ENCODE measurements around the gene AURKB. TPM values are rescaled to one million over a fixed set of nuclear protein-coding genes. Genes with fewer than 3 reads are reported as not detected.

AURKB gene
- total and polyA plus RNA-seq, 2 of the 13 experiments (the other 11 are each of a cell fraction or from before 2014, with no cell fraction given): 29.5 to 75.3 TPM

DNA sequence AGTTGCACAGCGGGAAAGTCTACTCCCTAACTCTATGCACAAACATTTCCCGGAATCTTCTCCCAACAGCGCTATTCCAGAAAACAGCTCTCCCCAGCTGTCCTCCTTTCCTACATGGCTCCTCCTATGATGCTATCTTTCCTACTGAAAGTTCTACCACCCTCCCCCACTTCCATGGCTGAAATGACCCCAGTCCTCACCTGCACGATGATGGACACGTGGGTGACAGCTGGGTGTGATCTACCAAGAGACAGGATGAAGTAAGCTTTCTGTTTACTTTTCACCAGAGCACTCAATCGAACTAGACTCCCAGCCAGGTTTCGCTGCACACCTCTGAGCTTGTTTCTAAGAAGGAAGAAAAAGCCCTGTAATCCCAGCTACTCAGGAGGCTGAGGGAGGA, 26.8 kb upstream of the AURKB start (continued):
- TF ChIP-seq, protein P1, sequence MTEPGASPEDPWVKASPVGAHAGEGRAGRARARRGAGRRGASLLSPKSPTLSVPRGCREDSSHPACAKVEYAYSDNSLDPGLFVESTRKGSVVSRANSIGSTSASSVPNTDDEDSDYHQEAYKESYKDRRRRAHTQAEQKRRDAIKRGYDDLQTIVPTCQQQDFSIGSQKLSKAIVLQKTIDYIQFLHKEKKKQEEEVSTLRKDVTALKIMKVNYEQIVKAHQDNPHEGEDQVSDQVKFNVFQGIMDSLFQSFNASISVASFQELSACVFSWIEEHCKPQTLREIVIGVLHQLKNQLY (CRISPR knock-in tag; IDR thresholded peaks at IDR 0.05): peak; percentile 62; the same call in 1 of the 2 replicates
- TF ChIP-seq SMAD9 (CRISPR knock-in tag; IDR thresholded peaks at IDR 0.05): no peak
- TF ChIP-seq, protein P2, sequence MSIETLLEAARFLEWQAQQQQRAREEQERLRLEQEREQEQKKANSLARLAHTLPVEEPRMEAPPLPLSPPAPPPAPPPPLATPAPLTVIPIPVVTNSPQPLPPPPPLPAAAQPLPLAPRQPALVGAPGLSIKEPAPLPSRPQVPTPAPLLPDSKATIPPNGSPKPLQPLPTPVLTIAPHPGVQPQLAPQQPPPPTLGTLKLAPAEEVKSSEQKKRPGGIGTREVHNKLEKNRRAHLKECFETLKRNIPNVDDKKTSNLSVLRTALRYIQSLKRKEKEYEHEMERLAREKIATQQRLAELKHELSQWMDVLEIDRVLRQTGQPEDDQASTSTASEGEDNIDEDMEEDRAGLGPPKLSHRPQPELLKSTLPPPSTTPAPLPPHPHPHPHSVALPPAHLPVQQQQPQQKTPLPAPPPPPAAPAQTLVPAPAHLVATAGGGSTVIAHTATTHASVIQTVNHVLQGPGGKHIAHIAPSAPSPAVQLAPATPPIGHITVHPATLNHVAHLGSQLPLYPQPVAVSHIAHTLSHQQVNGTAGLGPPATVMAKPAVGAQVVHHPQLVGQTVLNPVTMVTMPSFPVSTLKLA (IDR thresholded peaks at IDR 0.05): 0 out of 2 replicates have a peak, but pooled peaks have one; percentile 17
- no peak for TF ChIP-seq ZSCAN29 (CRISPR knock-in tag; conservative IDR thresholded peaks at IDR 0.05)
- TF ChIP-seq ZFP1 (CRISPR knock-in tag; IDR thresholded peaks at IDR 0.05): no peak
- TF ChIP-seq ZNF550 (CRISPR knock-in tag; IDR thresholded peaks at IDR 0.05; ENCODE audit: borderline replicate concordance): no peak
- no peak for TF ChIP-seq ZNF678 (CRISPR knock-in tag; IDR thresholded peaks at IDR 0.05)
- no peak for TF ChIP-seq ZNF547 (CRISPR knock-in tag; IDR thresholded peaks at IDR 0.05)
- TF ChIP-seq RFX3 (CRISPR knock-in tag; IDR thresholded peaks at IDR 0.05): no peak
- TF ChIP-seq ZSCAN22 (CRISPR knock-in tag; IDR thresholded peaks at IDR 0.05): no peak
- TF ChIP-seq, protein P3, sequence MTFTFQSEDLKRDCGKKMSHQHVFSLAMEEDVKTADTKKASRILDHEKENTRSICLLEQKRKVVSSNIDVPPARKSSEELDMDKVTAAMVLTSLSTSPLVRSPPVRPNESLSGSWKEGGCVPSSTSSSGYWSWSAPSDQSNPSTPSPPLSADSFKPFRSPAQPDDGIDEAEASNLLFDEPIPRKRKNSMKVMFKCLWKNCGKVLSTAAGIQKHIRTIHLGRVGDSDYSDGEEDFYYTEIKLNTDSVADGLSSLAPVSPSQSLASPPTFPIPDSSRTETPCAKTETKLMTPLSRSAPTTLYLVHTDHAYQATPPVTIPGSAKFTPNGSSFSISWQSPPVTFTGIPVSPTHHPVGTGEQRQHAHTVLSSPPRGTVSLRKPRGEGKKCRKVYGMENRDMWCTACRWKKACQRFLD (CRISPR knock-in tag; IDR thresholded peaks at IDR 0.05; ENCODE audit: borderline replicate concordance): no peak
- no peak for TF ChIP-seq POLR2G (IDR thresholded peaks at IDR 0.05; ENCODE audit: low read depth, low read length)
- no peak for TF ChIP-seq PAWR (CRISPR knock-in tag; IDR thresholded peaks at IDR 0.05; ENCODE audit: borderline replicate concordance)
- TF ChIP-seq ZNF720 (CRISPR knock-in tag; IDR thresholded peaks at IDR 0.05): no peak
- no peak for TF ChIP-seq ATAD3A (CRISPR knock-in tag; IDR thresholded peaks at IDR 0.05)
- no peak for TF ChIP-seq IRX3 (CRISPR knock-in tag; IDR thresholded peaks at IDR 0.05; ENCODE audit: borderline replicate concordance, low read depth)
- TF ChIP-seq, protein P4, sequence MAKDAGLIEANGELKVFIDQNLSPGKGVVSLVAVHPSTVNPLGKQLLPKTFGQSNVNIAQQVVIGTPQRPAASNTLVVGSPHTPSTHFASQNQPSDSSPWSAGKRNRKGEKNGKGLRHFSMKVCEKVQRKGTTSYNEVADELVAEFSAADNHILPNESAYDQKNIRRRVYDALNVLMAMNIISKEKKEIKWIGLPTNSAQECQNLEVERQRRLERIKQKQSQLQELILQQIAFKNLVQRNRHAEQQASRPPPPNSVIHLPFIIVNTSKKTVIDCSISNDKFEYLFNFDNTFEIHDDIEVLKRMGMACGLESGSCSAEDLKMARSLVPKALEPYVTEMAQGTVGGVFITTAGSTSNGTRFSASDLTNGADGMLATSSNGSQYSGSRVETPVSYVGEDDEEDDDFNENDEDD (CRISPR knock-in tag; IDR thresholded peaks at IDR 0.05; ENCODE audit: borderline replicate concordance): no peak
- TF ChIP-seq, protein P5, sequence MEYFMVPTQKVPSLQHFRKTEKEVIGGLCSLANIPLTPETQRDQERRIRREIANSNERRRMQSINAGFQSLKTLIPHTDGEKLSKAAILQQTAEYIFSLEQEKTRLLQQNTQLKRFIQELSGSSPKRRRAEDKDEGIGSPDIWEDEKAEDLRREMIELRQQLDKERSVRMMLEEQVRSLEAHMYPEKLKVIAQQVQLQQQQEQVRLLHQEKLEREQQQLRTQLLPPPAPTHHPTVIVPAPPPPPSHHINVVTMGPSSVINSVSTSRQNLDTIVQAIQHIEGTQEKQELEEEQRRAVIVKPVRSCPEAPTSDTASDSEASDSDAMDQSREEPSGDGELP (IDR thresholded peaks at IDR 0.05; ENCODE audit: borderline replicate concordance, low read depth): peak; percentile 59; the same call in 1 of the 2 replicates
- no peak for TF ChIP-seq ZNF552 (CRISPR knock-in tag; IDR thresholded peaks at IDR 0.05; ENCODE audit: borderline replicate concordance)
- TF ChIP-seq ZNF430 (CRISPR knock-in tag; IDR thresholded peaks at IDR 0.05): no peak
- TF ChIP-seq SIN3B (IDR thresholded peaks at IDR 0.05; ENCODE audit: low read length): no peak
- TF ChIP-seq, protein P6, sequence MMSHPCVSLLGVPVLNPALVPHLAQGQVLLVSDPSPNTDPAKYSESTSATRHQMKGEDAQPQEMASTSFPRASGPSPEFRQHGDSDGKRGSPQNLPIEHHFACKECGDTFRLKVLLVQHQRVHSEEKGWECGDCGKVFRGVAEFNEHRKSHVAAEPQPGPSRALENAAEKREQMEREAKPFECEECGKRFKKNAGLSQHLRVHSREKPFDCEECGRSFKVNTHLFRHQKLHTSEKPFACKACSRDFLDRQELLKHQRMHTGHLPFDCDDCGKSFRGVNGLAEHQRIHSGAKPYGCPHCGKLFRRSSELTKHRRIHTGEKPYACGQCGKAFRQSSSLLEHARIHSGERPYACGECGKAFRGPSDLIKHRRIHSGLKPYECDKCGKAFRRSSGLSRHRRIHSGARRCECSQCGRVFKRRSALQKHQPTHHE (CRISPR knock-in tag; IDR thresholded peaks at IDR 0.05; ENCODE audit: borderline replicate concordance): no peak
- TF ChIP-seq SNAPC2 (CRISPR knock-in tag; IDR thresholded peaks at IDR 0.05): no peak
- TF ChIP-seq ZNF589 (CRISPR knock-in tag; conservative IDR thresholded peaks at IDR 0.05): no peak
- TF ChIP-seq ZNF367 (CRISPR knock-in tag; IDR thresholded peaks at IDR 0.05; ENCODE audit: borderline replicate concordance): no peak
- no peak for TF ChIP-seq MEIS1 (CRISPR knock-in tag; IDR thresholded peaks at IDR 0.05; ENCODE audit: borderline replicate concordance)

All from HepG2 (cell line).